GM19463 (cell line): ENCODE results near the gene ATF7.

Experiments used
- ATAC-seq: cut with Tn5 transposase; IDR thresholded peaks from one replicate; pipeline ENCODE4 v1.9.1; 2021; ENCODE audit warnings: mild to moderate bottlenecking, moderate library complexity; ENCODE audit not compliant: unreplicated experiment

ATF7 gene

GRCh38 chr12:53464685-53465418 is 161.3 kb downstream of the ATF7 start:
- ATAC-seq, result no peak

GRCh38 chr12:53463802-53464560 is 162.2 kb downstream of the ATF7 start:
- no peak for ATAC-seq

- no peak for ATAC-seq
Measured at GRCh38 chr12:53462935-53463334, 163.2 kb downstream of the ATF7 start.

- no peak for ATAC-seq
Measured at GRCh38 chr12:53461591-53461990, 164.6 kb downstream of the ATF7 start.

- no peak for ATAC-seq
Measured at GRCh38 chr12:53461059-53461458, 165.1 kb downstream of the ATF7 start.

- ATAC-seq, result no peak
Measured at GRCh38 chr12:53459097-53459496, 167.1 kb downstream of the ATF7 start.
